GDM1 (cell line): Measurements from ENCODE around the gene TLCD3B.
A peak's percentile ranks its signal among the peaks of the same experiment; 100 is the strongest.

Experiments used
- DNase-seq: peaks from one replicate; lab custom pipeline; 2025; lab: John Stamatoyannopoulos, UW

Gene TLCD3B

GRCh38 chr16:30030841-30031413 lies at the start of gene TLCD3B:
TSS of gene TLCD3B (minus strand) at chr16:30031271. CDS start at chr16:30030527, 744 bp downstream.
- no peak for DNase-seq

GRCh38 chr16:30079480-30079879 lies 48.4 kb upstream of the TLCD3B start:
- DNase-seq: no peak

- no peak for DNase-seq
Observed at GRCh38 chr16:30078744-30079143, 47.7 kb upstream of the TLCD3B start.

GRCh38 chr16:30077656-30078055 lies 46.6 kb upstream of the TLCD3B start:
- no peak for DNase-seq

GRCh38 chr16:30076276-30076791 lies 45.3 kb upstream of the TLCD3B start:
- DNase-seq: no peak

GRCh38 chr16:30075503-30076275 lies 44.6 kb upstream of the TLCD3B start, which contains the start of gene PPP4C:
TSS of gene PPP4C (plus strand) at chr16:30075994. CDS start at chr16:30076378, 384 bp downstream.
- DNase-seq: peak; percentile 76

- DNase-seq: no peak
Observed at GRCh38 chr16:30070490-30070889, 39.4 kb upstream of the TLCD3B start.

GRCh38 chr16:30069611-30070462 lies 38.8 kb upstream of the TLCD3B start:
- DNase-seq: no peak

- no peak for DNase-seq
Observed at GRCh38 chr16:30068750-30069610, 37.9 kb upstream of the TLCD3B start.

- DNase-seq: no peak
Observed at GRCh38 chr16:30068333-30068732, 37.3 kb upstream of the TLCD3B start.

- no peak for DNase-seq
Observed at GRCh38 chr16:30067584-30067916, 36.5 kb upstream of the TLCD3B start.

- no peak for DNase-seq
Observed at GRCh38 chr16:30066761-30067583, 35.9 kb upstream of the TLCD3B start.

GRCh38 chr16:30065943-30066760 lies 35.1 kb upstream of the TLCD3B start:
- DNase-seq: no peak

GRCh38 chr16:30065102-30065942 lies 34.3 kb upstream of the TLCD3B start, which contains the start of gene ALDOA:
TSS of gene ALDOA (plus strand) at chr16:30065760. CDS start at chr16:30066898, 1,138 bp downstream.
- DNase-seq: peak; percentile 99

- DNase-seq: no peak
Observed at GRCh38 chr16:30064729-30065101, 33.6 kb upstream of the TLCD3B start.

- peak; percentile 69 for DNase-seq
Observed at GRCh38 chr16:30063893-30064728, 33.0 kb upstream of the TLCD3B start.

- no peak for DNase-seq
Observed at GRCh38 chr16:30063278-30063892, 32.3 kb upstream of the TLCD3B start.
